AG09319 (cell line): ENCODE measurements around the gene ARHGAP22.

ENCODE experiments used
- DNase-seq: peaks from one replicate; pipeline ENCODE4 v3.0.0-alpha.2; 2010; ENCODE audit warnings: low read depth; ENCODE audit errors: extremely low read depth
- CTCF ChIP-seq: IDR thresholded peaks from 2 replicates; pipeline ENCODE4 v1.5.1; 2011; ENCODE audit warnings: low read depth, mild to moderate bottlenecking, inconsistent platforms, low read length, moderate library complexity

The ARHGAP22 gene

DNA sequence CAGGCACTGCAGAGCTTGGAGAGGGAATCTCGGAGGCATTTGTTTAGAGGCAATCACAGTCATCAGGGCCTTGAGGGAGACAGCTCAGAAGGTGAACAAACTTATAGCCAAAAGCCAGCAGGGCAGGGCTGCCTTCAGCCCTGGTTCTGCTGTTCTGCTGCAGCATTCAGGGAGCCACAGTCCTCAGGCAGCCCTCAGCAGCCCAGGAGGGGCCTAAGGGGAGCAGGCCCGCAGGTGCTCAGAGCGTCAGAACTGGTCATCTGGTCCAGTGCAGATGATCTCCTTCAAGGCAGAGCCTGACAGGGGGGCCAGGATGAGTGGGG lies 84.7 kb downstream of the ARHGAP22 start:
- no peak for DNase-seq
- no peak for TF ChIP-seq CTCF

GRCh38 chr10:48519481-48520183 lies 85.2 kb downstream of the ARHGAP22 start:
- TF ChIP-seq CTCF: no peak
- no peak for DNase-seq

- no peak for DNase-seq
- no peak for TF ChIP-seq CTCF
Observed at GRCh38 chr10:48518986-48519385, 85.9 kb downstream of the ARHGAP22 start.

GRCh38 chr10:48517911-48518811 lies 86.7 kb downstream of the ARHGAP22 start:
- DNase-seq: no peak
- TF ChIP-seq CTCF: no peak

DNA sequence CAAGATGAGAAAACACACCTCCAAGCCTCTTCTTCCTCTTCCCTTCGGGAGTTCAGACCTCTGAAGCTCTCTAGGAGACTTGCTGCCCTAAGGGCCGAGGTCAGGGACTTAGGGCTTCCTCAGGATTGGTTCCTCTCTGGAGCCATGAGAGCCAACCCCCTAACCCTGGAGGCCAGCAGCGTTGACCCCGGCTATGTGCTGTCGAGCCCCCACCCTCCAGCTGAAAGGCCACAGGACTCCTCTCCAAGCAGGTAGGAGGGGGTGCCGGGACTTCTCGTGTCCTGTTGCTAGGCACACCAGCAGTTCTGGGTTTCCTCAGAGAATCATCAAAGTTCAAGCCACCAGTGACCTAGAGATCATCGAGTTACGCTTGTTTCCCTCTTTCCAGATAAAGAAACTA lies 87.4 kb downstream of the ARHGAP22 start:
- TF ChIP-seq CTCF: no peak
- no peak for DNase-seq

- TF ChIP-seq CTCF: no peak
- no peak for DNase-seq
Observed at GRCh38 chr10:48516911-48517310, 88.0 kb downstream of the ARHGAP22 start.

- DNase-seq: no peak
- no peak for TF ChIP-seq CTCF
Observed at GRCh38 chr10:48514916-48515315, 90.0 kb downstream of the ARHGAP22 start.
